Measurements from ENCODE around the gene SKA3. TPM values are rescaled to one million over a fixed set of nuclear protein-coding genes. Genes with fewer than 3 reads are reported as not detected.
A peak's percentile ranks its signal among the peaks of the same experiment; 100 is the strongest.
"Not testable (repeated sequence)": the region's sequence is repeated elsewhere in the genome, so short reads cannot be mapped to it uniquely, and the experiment has no call there.

The SKA3 gene
- polyA plus RNA-seq, 4 donors: 10.9 to 13.8 (median 12.4) TPM

- DNase-seq (ENCODE audit: low read depth in 4 of 4, low spot score in 3 of 4): not testable (repeated sequence)
Observed at GRCh38 chr13:21173767-21174166, 2.6 kb downstream of the SKA3 start.

- DNase-seq (ENCODE audit: low read depth in 4 of 4, low spot score in 3 of 4): no peak
Observed at GRCh38 chr13:21171420-21171819, 4.9 kb downstream of the SKA3 start.

- not testable (repeated sequence) for DNase-seq (ENCODE audit: low read depth in 4 of 4, low spot score in 3 of 4)
Observed at GRCh38 chr13:21165606-21166005, 10.7 kb downstream of the SKA3 start.

GRCh38 chr13:21164631-21165030 lies 11.7 kb downstream of the SKA3 start:
- DNase-seq (ENCODE audit: low read depth in 4 of 4, low spot score in 3 of 4): no peak

- DNase-seq (ENCODE audit: low read depth in 4 of 4, low spot score in 3 of 4): no peak
Observed at GRCh38 chr13:21152251-21152899, 24.0 kb downstream of the SKA3 start.

- no peak for DNase-seq (ENCODE audit: low read depth in 4 of 4, low spot score in 3 of 4)
Observed at GRCh38 chr13:21150013-21150412, 26.3 kb downstream of the SKA3 start.

GRCh38 chr13:21149568-21149967 lies 26.8 kb downstream of the SKA3 start:
- DNase-seq (ENCODE audit: low read depth in 4 of 4, low spot score in 3 of 4): no peak

GRCh38 chr13:21148557-21149258 lies 27.6 kb downstream of the SKA3 start:
- no peak for DNase-seq (ENCODE audit: low read depth in 4 of 4, low spot score in 3 of 4)

- DNase-seq (ENCODE audit: low read depth in 4 of 4, low spot score in 3 of 4): no peak
Observed at GRCh38 chr13:21147827-21148226, 28.5 kb downstream of the SKA3 start.

GRCh38 chr13:21142766-21143165 lies 33.6 kb downstream of the SKA3 start:
- DNase-seq (ENCODE audit: low read depth in 4 of 4, low spot score in 3 of 4): no peak

- no peak for DNase-seq (ENCODE audit: low read depth in 4 of 4, low spot score in 3 of 4)
Observed at GRCh38 chr13:21139374-21139773, 37.0 kb downstream of the SKA3 start.

- DNase-seq (ENCODE audit: low read depth in 4 of 4, low spot score in 3 of 4): no peak
Observed at GRCh38 chr13:21138561-21138960, 37.8 kb downstream of the SKA3 start.

- no peak for DNase-seq (ENCODE audit: low read depth in 4 of 4, low spot score in 3 of 4)
Observed at GRCh38 chr13:21137696-21138095, 38.7 kb downstream of the SKA3 start.

GRCh38 chr13:21135833-21136232 lies 40.5 kb downstream of the SKA3 start:
- DNase-seq (ENCODE audit: low read depth in 4 of 4, low spot score in 3 of 4): not testable (repeated sequence)

GRCh38 chr13:21134475-21134874 lies 41.9 kb downstream of the SKA3 start:
- DNase-seq (ENCODE audit: low read depth in 4 of 4, low spot score in 3 of 4): no peak

GRCh38 chr13:21133077-21133476 lies 43.3 kb downstream of the SKA3 start:
- DNase-seq (ENCODE audit: low read depth in 4 of 4, low spot score in 3 of 4): no peak

GRCh38 chr13:21130116-21130515 lies 46.2 kb downstream of the SKA3 start:
- DNase-seq (ENCODE audit: low read depth in 4 of 4, low spot score in 3 of 4): no peak

GRCh38 chr13:21124852-21125251 lies 51.5 kb downstream of the SKA3 start:
- peak; percentile 43 to 73 (median 58) for DNase-seq (ENCODE audit: low read depth in 4 of 4, low spot score in 3 of 4)

GRCh38 chr13:21123956-21124355 lies 52.4 kb downstream of the SKA3 start:
- no peak for DNase-seq (ENCODE audit: low read depth in 4 of 4, low spot score in 3 of 4)

- DNase-seq (ENCODE audit: low read depth in 4 of 4, low spot score in 3 of 4): no peak
Observed at GRCh38 chr13:21121616-21122015, 54.7 kb downstream of the SKA3 start.

- no peak for DNase-seq (ENCODE audit: low read depth in 4 of 4, low spot score in 3 of 4)
Observed at GRCh38 chr13:21120191-21120590, 56.2 kb downstream of the SKA3 start.

- DNase-seq (ENCODE audit: low read depth in 4 of 4, low spot score in 3 of 4): no peak
Observed at GRCh38 chr13:21119526-21119925, 56.8 kb downstream of the SKA3 start.

Measured in right renal pelvis (tissue), 4 donors.